Activated T-cell treated with anti-CD3 and anti-CD28 coated beads, Interleukin-2, amount 50 U/mL, for 48 hours (primary cell): Measurements from ENCODE around the gene MRPL11.

Experiments used
- DNase-seq, 2 experiments: peaks; one replicate each; pipeline ENCODE4 v3.0.0-alpha.2; 2020

Gene MRPL11

GRCh38 chr11:66386171-66387069, 52.2 kb downstream of the MRPL11 start:
- DNase-seq, result peak; percentile 89 to 91
